Upper lobe of left lung (tissue), 4 donors: ENCODE data around the gene IFNL3.

Experiments used
- CTCF ChIP-seq, 6 experiments: fragments of 450-650 bp in 4 of 6; fragments of 200-600 bp in 2 of 6; sonication (generic) in 2 of 6; IDR thresholded peaks; one replicate each; pipeline ENCODE4 v1.5.1; 2016 to 2019; ENCODE audit warnings: antibody characterized with exemption in 6 of 6
- POLR2A ChIP-seq, 4 donors: fragments of 450-650 bp; IDR thresholded peaks; one replicate each; pipeline ENCODE4 v1.5.1; 2016 to 2017; ENCODE audit warnings: antibody characterized with exemption in 4 of 4, mild to moderate bottlenecking in 2 of 4

GRCh38 chr19:39284032-39284431, 39.2 kb upstream of the IFNL3 start:
- no peak for TF ChIP-seq CTCF (IDR thresholded peaks at IDR 0.05)
- no peak for TF ChIP-seq POLR2A (IDR thresholded peaks at IDR 0.05)
